HL-60 (cell line): ENCODE results near the gene PLLP.

Source experiments
- CTCF ChIP-seq: IDR thresholded peaks from one replicate; pipeline ENCODE4 v1.5.1; 2011; ENCODE audit warnings: low read length, control low read depth, inconsistent platforms; ENCODE audit not compliant: insufficient read depth
- GABPA ChIP-seq: IDR thresholded peaks from 2 replicates; pipeline ENCODE4 v1.6.1; 2012; ENCODE audit warnings: low read depth
- POLR2AphosphoS5 ChIP-seq: IDR thresholded peaks from 2 replicates; pipeline ENCODE4 v1.6.1; 2012; ENCODE audit warnings: low read depth
- REST ChIP-seq: IDR thresholded peaks from 2 replicates; pipeline ENCODE4 v1.6.1; 2012; ENCODE audit warnings: low read depth; ENCODE audit not compliant: insufficient replicate concordance

- TF ChIP-seq CTCF (no peak), REST (no peak), POLR2AphosphoS5 (no peak), GABPA (no peak)
Measured at GRCh38 chr16:57260294-57260929, 24.1 kb downstream of the PLLP start.
